Measurements from ENCODE around the gene ATP1A1.

Gene ATP1A1

GRCh38 chr1:116382321-116382720, 9.3 kb downstream of the ATP1A1 start:
- TF ChIP-seq CTCF (IDR thresholded peaks at IDR 0.05; ENCODE audit: low read depth, low read length): no peak
- no peak for DNase-seq (ENCODE audit: extremely low read depth, low read depth)

- no peak for DNase-seq (ENCODE audit: extremely low read depth, low read depth)
- no peak for TF ChIP-seq CTCF (IDR thresholded peaks at IDR 0.05; ENCODE audit: low read depth, low read length)
Observed at GRCh38 chr1:116382857-116383483, 9.9 kb downstream of the ATP1A1 start.

- TF ChIP-seq CTCF (IDR thresholded peaks at IDR 0.05; ENCODE audit: low read depth, low read length): no peak
- no peak for DNase-seq (ENCODE audit: extremely low read depth, low read depth)
Observed at GRCh38 chr1:116386042-116386441, 13.0 kb downstream of the ATP1A1 start.

GRCh38 chr1:116387551-116387950, 14.5 kb downstream of the ATP1A1 start:
- no peak for DNase-seq (ENCODE audit: extremely low read depth, low read depth)
- no peak for TF ChIP-seq CTCF (IDR thresholded peaks at IDR 0.05; ENCODE audit: low read depth, low read length)

GRCh38 chr1:116388122-116388521, 15.1 kb downstream of the ATP1A1 start:
- no peak for DNase-seq (ENCODE audit: extremely low read depth, low read depth)
- TF ChIP-seq CTCF (IDR thresholded peaks at IDR 0.05; ENCODE audit: low read depth, low read length): no peak

GRCh38 chr1:116389013-116389412, 16.0 kb downstream of the ATP1A1 start:
- no peak for TF ChIP-seq CTCF (IDR thresholded peaks at IDR 0.05; ENCODE audit: low read depth, low read length)
- no peak for DNase-seq (ENCODE audit: extremely low read depth, low read depth)

DNA sequence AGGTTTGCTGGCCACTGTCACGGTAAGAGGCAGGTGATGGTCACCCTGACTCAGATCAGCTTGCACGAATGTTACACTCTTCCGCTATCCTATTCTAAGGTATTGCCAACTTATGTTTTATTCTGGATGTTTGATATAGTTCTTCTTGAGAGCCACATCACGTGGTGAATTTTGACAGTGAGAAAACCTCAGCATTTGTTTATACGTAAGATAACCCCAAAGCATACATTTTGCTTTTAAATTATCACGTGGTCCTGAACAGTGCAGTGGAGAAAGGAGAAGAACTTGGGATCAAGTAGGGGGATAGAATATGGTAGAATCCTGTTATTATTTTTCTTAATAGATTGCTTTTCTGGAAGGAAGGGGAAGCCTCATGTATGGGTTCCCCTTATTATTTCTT, 16.6 kb downstream of the ATP1A1 start:
- no peak for DNase-seq (ENCODE audit: extremely low read depth, low read depth)

More for the DNA sequence above, 16.6 kb downstream of the ATP1A1 start:
- no peak for TF ChIP-seq CTCF (IDR thresholded peaks at IDR 0.05; ENCODE audit: low read depth, low read length)

Measured in AG09319 (cell line).